CD4-positive, alpha-beta T cell treated with Interleukin-21 for 1 hour (primary cell): Measurements from ENCODE around the gene NOTCH1.

Experiments
- DNase-seq: peaks from one replicate; pipeline ENCODE4 v3.0.0-alpha.2; 2020

NOTCH1 gene

DNA sequence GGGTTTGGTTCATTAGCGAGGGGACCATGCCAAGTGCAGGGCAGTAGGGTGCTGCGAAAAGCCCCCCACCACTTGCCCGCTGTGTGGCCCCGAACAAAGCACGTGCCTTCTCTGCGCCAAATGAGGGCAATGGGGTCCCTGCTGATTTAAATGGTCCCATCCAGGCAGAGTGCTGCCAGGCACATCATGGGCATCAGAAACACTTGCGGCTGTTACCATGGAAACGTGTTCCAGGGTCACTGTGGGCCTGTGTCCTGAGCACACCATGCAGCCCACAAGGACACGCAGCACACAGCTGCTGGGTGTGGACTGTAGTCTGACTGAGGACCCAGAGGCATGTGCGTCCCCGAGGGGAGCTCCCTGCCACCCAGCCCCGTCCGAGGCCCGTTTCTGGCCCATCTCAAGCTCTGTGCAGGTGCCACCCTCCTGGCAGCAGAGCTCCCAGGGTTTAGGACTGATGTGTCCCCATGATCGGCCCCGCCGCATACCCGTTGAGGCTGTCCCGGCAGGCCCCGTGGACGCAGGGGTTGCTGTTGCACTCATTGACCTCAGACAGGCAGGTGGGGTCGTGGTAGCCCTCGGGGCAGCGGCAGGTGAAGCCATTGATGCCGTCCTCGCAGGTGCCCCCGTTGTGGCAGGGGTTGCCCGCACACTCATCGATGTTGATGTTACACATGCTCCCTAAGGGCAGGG lies 31.7 kb downstream of the NOTCH1 start:
- no peak for DNase-seq

GRCh38 chr9:136513191-136513590 lies 32.7 kb downstream of the NOTCH1 start:
- DNase-seq = no peak

GRCh38 chr9:136512651-136513071 lies 33.2 kb downstream of the NOTCH1 start:
- DNase-seq = peak; percentile 34

GRCh38 chr9:136511670-136512592 lies 33.9 kb downstream of the NOTCH1 start:
- DNase-seq = no peak

GRCh38 chr9:136511144-136511669 lies 34.6 kb downstream of the NOTCH1 start:
- no peak for DNase-seq

DNA sequence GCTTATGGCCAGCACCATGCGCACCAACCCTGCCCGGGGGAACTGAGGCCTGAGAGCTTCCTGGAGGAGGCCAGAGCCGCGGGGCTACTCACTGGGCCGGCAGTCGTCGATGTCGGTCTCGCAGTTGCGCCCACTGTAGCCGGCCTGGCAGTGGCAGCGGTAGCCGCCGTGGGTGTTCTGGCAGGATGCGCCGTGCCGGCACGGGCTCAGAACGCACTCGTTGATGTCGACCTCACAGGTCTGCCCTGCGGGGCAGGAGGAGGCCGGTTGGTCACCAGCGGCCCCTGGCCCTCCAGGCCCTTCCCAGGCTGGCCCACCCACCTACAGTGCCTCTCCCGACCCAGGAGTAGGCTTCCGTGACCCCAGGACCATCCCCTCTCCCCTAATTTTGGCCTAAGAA lies 35.3 kb downstream of the NOTCH1 start:
- no peak for DNase-seq

DNA sequence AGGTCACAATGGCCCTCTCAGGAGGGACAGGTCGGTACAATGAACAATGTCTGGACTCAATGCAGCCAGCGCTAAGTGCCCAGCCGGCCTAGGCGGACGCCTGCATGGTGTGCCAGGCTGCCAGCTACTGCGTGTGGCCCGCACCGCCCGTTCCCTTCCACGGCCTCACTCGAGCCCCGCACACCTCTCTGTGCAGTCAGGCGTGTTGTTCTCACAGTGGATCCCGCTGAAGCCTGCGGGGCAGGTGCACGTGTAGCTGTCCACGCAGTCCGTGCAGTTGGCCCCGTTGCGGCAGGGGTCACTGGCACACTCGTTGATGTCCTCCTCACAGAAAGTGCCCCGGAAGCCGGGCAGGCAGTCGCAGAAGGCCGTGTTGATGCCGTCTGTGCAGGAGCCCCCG lies 36.3 kb downstream of the NOTCH1 start:
- DNase-seq = no peak

GRCh38 chr9:136508729-136509500 lies 36.9 kb downstream of the NOTCH1 start:
- no peak for DNase-seq

- DNase-seq = no peak
Measured at GRCh38 chr9:136507992-136508375, 37.9 kb downstream of the NOTCH1 start.

- no peak for DNase-seq
Measured at GRCh38 chr9:136507221-136507991, 38.4 kb downstream of the NOTCH1 start.

DNA sequence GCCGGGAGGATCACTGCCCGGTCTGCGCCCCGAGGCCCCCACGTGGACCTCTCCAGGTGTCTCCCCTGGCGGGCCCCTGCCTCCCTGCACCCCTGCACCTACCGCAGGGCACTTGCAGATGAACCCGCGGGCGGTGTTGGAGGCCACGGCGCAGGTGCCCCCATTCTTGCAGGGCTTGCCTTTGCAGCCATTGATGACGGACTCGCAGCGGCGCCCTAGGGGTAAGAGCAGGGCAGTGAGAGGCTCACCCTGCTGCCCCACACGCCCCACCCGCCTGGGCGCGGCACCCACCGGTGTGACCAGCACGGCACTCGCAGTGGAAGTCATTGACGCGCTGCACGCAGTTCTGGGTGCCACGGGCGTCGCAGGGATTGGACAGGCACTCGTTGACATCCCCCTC lies 39.4 kb downstream of the NOTCH1 start:
- DNase-seq = no peak

- no peak for DNase-seq
Measured at GRCh38 chr9:136505406-136506403, 40.1 kb downstream of the NOTCH1 start.

DNA sequence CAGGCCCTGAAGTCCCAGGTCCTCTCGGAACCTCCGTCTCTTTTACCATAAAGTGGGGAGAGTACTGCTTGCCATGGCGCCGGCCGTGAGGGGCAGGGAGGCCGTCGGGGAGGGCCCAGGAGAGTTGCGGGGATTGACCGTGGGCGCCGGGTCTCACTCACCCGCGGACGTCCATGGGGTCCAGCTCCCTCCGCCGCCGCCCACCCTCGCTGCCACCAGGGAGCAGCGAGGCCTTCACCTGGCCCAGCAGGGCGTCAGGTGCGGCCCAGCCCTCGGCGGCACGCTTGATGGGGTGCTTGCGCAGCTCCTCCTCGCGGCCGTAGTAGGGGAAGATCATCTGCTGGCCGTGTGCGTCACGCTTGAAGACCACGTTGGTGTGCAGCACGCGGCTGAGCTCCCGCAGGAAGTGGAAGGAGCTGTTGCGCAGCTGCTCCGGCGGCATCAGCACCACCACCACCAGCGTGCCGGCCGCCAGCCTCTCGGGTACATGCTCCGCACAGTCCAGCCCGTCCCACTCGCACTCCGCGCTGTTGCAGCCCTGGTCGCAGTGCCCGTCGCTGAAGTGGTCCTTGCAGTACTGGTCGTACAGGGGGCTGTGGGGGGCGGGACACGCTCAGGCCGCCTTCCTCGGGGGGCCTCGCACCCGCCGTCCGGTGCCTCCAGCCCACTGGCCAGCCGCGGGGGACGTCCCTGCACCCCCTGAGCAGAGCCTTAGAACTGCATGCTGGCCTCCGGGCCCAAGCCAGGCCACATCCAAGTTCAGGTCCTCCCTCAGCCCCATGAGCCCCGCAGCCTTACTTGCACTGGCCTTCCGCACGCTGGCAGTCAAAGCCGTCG lies 41.1 kb downstream of the NOTCH1 start:
- no peak for DNase-seq

DNA sequence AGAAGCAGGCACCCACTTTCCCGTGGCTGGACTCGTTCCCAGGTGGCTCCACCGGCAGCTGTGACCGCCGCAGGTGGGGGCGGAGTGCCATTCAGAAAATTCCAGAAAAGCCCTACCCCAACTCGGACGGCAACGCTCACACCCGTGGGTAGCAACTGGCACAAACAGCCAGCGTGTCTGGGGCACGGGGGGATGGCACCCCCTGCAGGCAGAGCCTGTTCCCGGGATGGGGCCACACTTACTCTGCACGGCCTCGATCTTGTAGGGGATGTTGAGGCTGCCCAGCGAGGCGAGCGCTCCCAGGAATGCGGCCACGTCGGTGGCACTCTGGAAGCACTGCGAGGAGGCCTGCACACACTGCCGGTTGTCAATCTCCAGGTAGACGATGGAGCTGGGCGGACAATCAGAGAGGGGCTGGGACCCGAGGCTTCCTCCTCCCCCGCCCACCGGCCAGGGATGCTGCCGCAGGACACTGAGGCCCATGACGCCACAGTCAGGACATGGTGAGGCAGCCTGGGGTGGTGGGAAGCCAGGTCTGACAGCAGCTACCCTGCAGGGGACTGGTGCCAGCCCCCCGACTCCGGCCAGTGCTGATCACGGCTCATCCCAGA lies 42.8 kb downstream of the NOTCH1 start:
- DNase-seq = no peak

GRCh38 chr9:136502196-136502595 lies 43.7 kb downstream of the NOTCH1 start:
- DNase-seq = no peak

GRCh38 chr9:136501686-136502085 lies 44.2 kb downstream of the NOTCH1 start:
- no peak for DNase-seq

DNA sequence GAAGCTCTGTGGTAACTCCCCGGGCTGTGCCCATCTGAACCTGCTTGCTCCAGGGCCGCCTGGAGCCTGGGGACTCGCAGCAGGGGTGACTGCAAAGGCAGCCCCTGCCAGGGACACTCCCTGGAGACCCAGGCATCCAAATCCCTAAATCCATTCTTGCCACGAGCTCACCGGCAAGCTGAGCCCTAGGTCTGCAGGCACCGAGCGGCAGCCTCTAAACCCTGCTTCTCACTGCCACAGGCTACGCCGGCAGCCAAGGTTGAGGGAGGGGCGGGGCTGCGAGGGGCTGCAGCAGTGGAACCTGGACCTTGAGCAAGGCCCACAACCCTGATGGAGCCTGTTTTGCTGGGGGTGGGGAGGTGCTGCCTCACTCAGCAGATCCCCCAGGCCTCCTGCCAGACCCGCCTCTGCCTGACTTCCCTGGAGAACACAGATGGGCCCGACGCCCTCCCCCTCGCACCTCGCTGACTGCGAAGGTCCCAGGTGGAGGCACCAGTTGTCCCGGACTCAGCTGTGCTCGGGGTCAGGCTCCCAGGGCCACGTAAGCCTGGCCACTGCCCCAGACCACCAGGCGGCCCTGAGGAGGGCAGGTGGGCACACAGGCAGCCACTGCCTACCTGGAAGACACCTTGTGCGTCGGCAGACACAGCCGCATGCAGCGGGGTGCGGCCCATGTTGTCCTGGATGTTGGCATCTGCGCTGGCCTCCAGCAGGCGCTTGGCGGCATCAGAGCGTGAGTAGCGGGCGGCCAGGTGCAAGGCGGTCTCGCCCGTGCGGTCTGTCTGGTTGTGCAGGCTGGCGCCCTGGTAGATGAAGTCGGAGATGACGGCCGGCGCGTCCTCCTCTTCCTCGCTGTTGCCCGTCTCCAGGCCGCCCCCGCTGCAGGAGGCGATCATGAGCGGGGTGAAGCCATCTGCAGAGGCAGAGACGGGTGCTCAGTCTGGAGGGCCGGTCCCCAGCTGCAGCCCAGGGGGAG lies 45.6 kb downstream of the NOTCH1 start:
- no peak for DNase-seq
